Esophagus (tissue), 2 donors: ENCODE measurements around the gene PRSS1. TPM values are rescaled to one million over a fixed set of nuclear protein-coding genes. Genes with fewer than 3 reads are reported as not detected.
A peak's percentile ranks its signal among the peaks of the same experiment; 100 is the strongest.

Source experiments
- H3K27ac ChIP-seq, 2 donors: one replicate each; pipeline ENCODE4 v1.5.1; 2013; ENCODE audit warnings: low read depth in 2 of 2, mild to moderate bottlenecking in 2 of 2, inconsistent platforms in 1 of 2, low read length in 1 of 2, moderate library complexity in 1 of 2
- H3K27me3 ChIP-seq, 2 donors: one replicate each; pipeline ENCODE4 v1.6.1; 2013; ENCODE audit warnings: low read length in 2 of 2, control low read depth in 1 of 2, mild to moderate bottlenecking in 1 of 2; ENCODE audit not compliant: insufficient read depth in 2 of 2, control insufficient read depth in 1 of 2
- H3K36me3 ChIP-seq, 2 donors: one replicate each; pipeline ENCODE4 v1.6.1; 2013; ENCODE audit warnings: low read length in 1 of 2; ENCODE audit not compliant: control insufficient read depth in 2 of 2, insufficient read depth in 2 of 2
- H3K4me1 ChIP-seq, 2 donors: one replicate each; pipeline ENCODE4 v1.6.1; 2013; ENCODE audit warnings: low read length in 1 of 2; ENCODE audit not compliant: control insufficient read depth in 2 of 2, insufficient read depth in 2 of 2
- H3K4me3 ChIP-seq, 2 donors: one replicate each; pipeline ENCODE4 v1.5.1; 2013; ENCODE audit warnings: low read length in 2 of 2, mild to moderate bottlenecking in 2 of 2, low read depth in 1 of 2, moderate library complexity in 1 of 2
- H3K9me3 ChIP-seq, 2 donors: one replicate each; pipeline ENCODE4 v1.6.1; 2013; ENCODE audit warnings: mild to moderate bottlenecking in 2 of 2, low read depth in 1 of 2, low read length in 1 of 2, moderate library complexity in 1 of 2; ENCODE audit not compliant: control insufficient read depth in 2 of 2, insufficient read depth in 1 of 2
- WGBS, 2 donors: extraction: QIAGEN DNeasy Blood & Tissue Kit; methylation state at CpG; one replicate each; pipeline ENCODE4 v1.1.7; 2013; 5-methylcytosine and 5-hydroxymethylcytosine counted together
- polyA plus RNA-seq, 2 donors: library from polyadenylated mRNA; stranded (reverse); fragments of 200-250 nt; gene quantifications; one replicate each; pipeline ENCODE4 v1.2.3, GENCODE V29; 2013
- donor health status: healthy with polysubstance abuse.
- donor health status: Bipolar disorder and iron deficiency.

The PRSS1 gene
- polyA plus RNA-seq, 2 donors = 0.59 to 3.0 TPM

GRCh38 chr7:142789441-142789840 lies 40.2 kb downstream of the PRSS1 start:
- Histone ChIP-seq H3K4me3 (no peak overlapping the region), H3K27me3 (no peaks in the 10 kb centered on the region), H3K27ac (no peak overlapping the region), H3K9me3 (no peaks in the 10 kb centered on the region), H3K36me3 (no peaks in the 10 kb centered on the region), H3K4me1 (no peaks in the 10 kb centered on the region)
- 82 to 88% methylated on average over 2 of the region's 2 CpGs for whole genome bisulfite sequencing, 2 donors

DNA sequence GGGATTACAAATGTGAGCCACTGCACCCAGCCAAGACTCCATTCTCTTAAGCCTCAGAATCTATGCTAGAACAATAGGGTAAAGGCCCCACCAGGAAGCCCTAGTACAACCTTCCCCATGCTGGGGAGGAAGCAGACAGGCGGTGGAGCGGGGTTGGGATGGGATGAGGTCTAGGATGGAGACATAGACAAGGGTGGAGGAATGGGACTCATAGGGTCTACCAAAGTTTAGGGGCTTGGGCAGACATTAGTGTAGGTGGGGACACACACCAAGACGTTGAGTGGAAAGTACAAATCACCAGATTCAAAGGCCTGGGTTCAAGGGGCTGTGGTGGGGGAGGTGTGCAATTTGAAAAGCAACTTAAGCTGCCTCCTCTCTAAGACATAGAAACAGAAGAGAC lies 40.8 kb downstream of the PRSS1 start:
- Histone ChIP-seq H3K9me3 (no peaks in the 10 kb centered on the region), H3K4me3 (no peak overlapping the region), H3K27me3 (no peaks in the 10 kb centered on the region), H3K4me1 (no peaks in the 10 kb centered on the region), H3K27ac (no peak overlapping the region), H3K36me3 (no peaks in the 10 kb centered on the region)
- 73 to 84% methylated on average over 3 of the region's 3 CpGs for WGBS, 2 donors

DNA sequence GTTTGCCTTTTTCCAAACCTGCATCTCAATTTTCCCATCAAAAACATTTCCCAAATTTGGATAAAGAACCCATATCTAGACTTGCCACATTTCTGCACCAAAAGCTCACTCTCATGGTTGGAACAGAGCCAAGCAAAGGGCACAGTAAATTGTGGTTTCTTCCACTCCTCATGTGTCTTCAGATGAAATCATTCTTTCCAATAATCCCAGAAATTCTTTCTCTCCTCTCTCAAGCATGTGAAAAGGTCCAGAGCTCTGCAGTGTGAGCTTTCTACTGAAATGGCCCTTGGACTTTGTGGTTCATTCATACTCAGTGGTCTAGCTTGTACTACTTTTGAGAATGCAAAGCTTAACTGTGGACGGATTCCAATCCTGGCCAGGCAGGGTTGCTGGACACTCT lies 41.3 kb downstream of the PRSS1 start:
- H3K9me3 ChIP-seq = no peaks in the 10 kb centered on the region
- WGBS, 2 donors = 84 to 90% methylated on average over 1 of the region's 1 CpG

DNA sequence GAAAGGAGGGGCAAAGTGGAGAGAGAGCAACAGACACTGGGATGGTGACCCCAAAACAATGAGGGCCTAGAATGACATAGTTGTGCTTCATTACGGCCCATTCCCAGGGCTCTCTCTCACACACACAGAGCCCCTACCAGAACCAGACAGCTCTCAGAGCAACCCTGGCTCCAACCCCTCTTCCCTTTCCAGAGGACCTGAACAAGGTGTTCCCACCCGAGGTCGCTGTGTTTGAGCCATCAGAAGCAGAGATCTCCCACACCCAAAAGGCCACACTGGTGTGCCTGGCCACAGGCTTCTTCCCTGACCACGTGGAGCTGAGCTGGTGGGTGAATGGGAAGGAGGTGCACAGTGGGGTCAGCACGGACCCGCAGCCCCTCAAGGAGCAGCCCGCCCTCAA lies 42.2 kb downstream of the PRSS1 start:
- Histone ChIP-seq H3K4me3 (no peak overlapping the region), H3K27ac (no peak overlapping the region), H3K9me3 (peaks cover 0 to 2% of the 10 kb centered on the region in 2 donors), H3K36me3 (no peaks in the 10 kb centered on the region), H3K27me3 (peaks cover 0 to 3% of the 10 kb centered on the region in 2 donors), H3K4me1 (no peaks in the 10 kb centered on the region)
- 83 to 87% methylated on average over 7 of the region's 7 CpGs for WGBS, 2 donors

More for the DNA sequence above, 41.3 kb downstream of the PRSS1 start:
- no peak overlapping the region for H3K4me3 ChIP-seq
- no peak overlapping the region for H3K27ac ChIP-seq
- H3K27me3 ChIP-seq = no peaks in the 10 kb centered on the region
- no peaks in the 10 kb centered on the region for H3K36me3 ChIP-seq
- no peaks in the 10 kb centered on the region for H3K4me1 ChIP-seq

DNA sequence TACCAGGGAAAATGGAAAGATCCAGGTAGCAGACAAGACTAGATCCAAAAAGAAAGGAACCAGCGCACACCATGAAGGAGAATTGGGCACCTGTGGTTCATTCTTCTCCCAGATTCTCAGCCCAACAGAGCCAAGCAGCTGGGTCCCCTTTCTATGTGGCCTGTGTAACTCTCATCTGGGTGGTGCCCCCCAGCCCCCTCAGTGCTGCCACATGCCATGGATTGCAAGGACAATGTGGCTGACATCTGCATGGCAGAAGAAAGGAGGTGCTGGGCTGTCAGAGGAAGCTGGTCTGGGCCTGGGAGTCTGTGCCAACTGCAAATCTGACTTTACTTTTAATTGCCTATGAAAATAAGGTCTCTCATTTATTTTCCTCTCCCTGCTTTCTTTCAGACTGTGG lies 42.9 kb downstream of the PRSS1 start:
- peaks cover 0 to 8% of the 10 kb centered on the region in 2 donors for H3K27me3 ChIP-seq
- no peaks in the 10 kb centered on the region for H3K36me3 ChIP-seq
- WGBS, 2 donors = 92 to 94% methylated on average over 1 of the region's 1 CpG

GRCh38 chr7:142792593-142792992 lies 43.3 kb downstream of the PRSS1 start:
- Histone ChIP-seq H3K9me3 (peaks cover 0 to 2% of the 10 kb centered on the region in 2 donors), H3K27ac (no peak overlapping the region), H3K4me1 (peaks cover 5 to 6% of the 10 kb centered on the region in 2 donors), H3K36me3 (no peaks in the 10 kb centered on the region), H3K4me3 (no peak overlapping the region), H3K27me3 (peaks cover 0 to 8% of the 10 kb centered on the region in 2 donors)
- 89 to 93% methylated on average over 2 of the region's 2 CpGs for WGBS, 2 donors

More for the DNA sequence above, 42.9 kb downstream of the PRSS1 start:
- Histone ChIP-seq H3K4me1 (peaks cover under 1 to 3% of the 10 kb centered on the region in 2 donors), H3K4me3 (no peak overlapping the region), H3K9me3 (peaks cover 0 to 2% of the 10 kb centered on the region in 2 donors), H3K27ac (no peak overlapping the region)

GRCh38 chr7:142793156-142793555 lies 43.9 kb downstream of the PRSS1 start:
- Histone ChIP-seq H3K27me3 (peaks cover 0 to 8% of the 10 kb centered on the region in 2 donors), H3K9me3 (peaks cover 0 to 2% of the 10 kb centered on the region in 2 donors)
- WGBS, 2 donors = 82 to 84% methylated on average over 5 of the region's 5 CpGs

DNA sequence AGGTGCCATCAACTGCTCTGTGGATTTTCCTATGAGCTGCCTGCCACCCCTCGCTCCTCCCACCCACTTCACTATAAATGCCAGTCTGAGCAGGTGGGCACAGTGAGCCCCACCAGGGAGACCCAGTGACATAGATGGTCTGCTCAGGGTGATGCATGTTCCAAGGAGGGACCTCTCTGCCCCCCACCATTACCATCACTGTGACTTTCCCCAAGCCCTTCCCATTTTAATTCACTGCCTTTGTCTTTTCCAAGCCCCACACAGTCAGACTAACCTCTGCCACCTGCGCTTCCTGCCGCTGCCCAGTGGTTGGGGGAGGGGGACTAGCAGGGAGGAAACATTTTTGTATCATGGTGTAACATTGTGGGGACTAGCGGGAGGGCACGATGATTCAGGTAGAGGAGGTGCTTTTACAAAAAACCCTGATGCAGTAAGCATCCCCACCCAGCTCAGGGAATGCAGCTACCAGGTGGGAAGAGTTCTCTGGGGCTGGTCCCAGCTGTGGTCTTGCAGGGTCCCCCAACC lies 46.1 kb downstream of the PRSS1 start:
- peaks cover 0 to 8% of the 10 kb centered on the region in 2 donors for H3K27me3 ChIP-seq
- H3K4me3 ChIP-seq = no peak overlapping the region
- peaks cover 0 to 2% of the 10 kb centered on the region in 2 donors for H3K9me3 ChIP-seq
- peaks cover 6 to 7% of the 10 kb centered on the region in 2 donors for H3K4me1 ChIP-seq
- WGBS, 2 donors = 47 to 58% methylated on average over 5 of the region's 5 CpGs
- no peak overlapping the region for H3K27ac ChIP-seq
- H3K36me3 ChIP-seq = no peaks in the 10 kb centered on the region

More at GRCh38 chr7:142793156-142793555, 43.9 kb downstream of the PRSS1 start:
- Histone ChIP-seq H3K27ac (no peak overlapping the region), H3K4me1 (peaks cover 6 to 7% of the 10 kb centered on the region in 2 donors), H3K4me3 (no peak overlapping the region), H3K36me3 (no peaks in the 10 kb centered on the region)

DNA sequence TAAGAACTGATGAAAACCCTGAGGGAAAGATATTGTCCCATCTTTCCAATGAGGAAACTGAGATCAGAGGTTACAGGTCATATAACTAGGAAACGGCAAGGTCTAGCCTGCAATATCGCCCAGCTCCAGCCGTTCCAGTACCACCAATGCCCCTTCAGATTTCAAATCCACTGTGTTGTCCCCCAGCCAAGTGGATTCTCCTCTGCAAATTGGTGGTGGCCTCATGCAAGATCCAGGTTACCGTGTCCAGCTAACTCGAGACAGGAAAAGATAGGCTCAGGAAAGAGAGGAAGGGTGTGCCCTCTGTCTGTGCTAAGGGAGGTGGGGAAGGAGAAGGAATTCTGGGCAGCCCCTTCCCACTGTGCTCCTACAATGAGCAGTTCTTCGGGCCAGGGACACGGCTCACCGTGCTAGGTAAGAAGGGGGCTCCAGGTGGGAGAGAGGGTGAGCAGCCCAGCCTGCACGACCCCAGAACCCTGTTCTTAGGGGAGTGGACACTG lies 46.8 kb downstream of the PRSS1 start:
- Histone ChIP-seq H3K4me1 (peaks cover 6 to 7% of the 10 kb centered on the region in 2 donors), H3K4me3 (peak overlapping the region in 1 of 2 donors; percentile 47), H3K27ac (peak overlapping the region; percentile 70 to 78), H3K36me3 (no peaks in the 10 kb centered on the region), H3K27me3 (peaks cover 0 to 8% of the 10 kb centered on the region in 2 donors), H3K9me3 (peaks cover 0 to 2% of the 10 kb centered on the region in 2 donors)
- 53 to 58% methylated on average over 9 of the region's 9 CpGs for WGBS, 2 donors
